HepG2 (cell line): ENCODE data around the gene WDSUB1. TPM values are rescaled to one million over a fixed set of nuclear protein-coding genes. Genes with fewer than 3 reads are reported as not detected.

Experiments used
- CTCF ChIP-seq: sonication (generic); formaldehyde crosslinking; IDR thresholded peaks from 2 replicates; pipeline ENCODE4 v1.5.0; 2020; ENCODE audit warnings: mild to moderate bottlenecking, missing genetic modification reagents, moderate library complexity
- HNRNPL ChIP-seq: fragments of 200-400 bp; formaldehyde crosslinking; IDR thresholded peaks from 2 replicates; pipeline ENCODE4 v1.6.1; 2017; ENCODE audit warnings: mild to moderate bottlenecking, low read depth, low read length
- JARID2 ChIP-seq: sonication (generic); formaldehyde crosslinking; IDR thresholded peaks from 2 replicates; pipeline ENCODE4 v1.8.1; 2023; ENCODE audit warnings: missing genetic modification reagents, inconsistent platforms; ENCODE audit not compliant: insufficient replicate concordance
- PATZ1 ChIP-seq: sonication (generic); formaldehyde crosslinking; IDR thresholded peaks from 2 replicates; pipeline ENCODE4 v1.4.0; 2020; ENCODE audit warnings: missing genetic modification reagents
- SETDB1 ChIP-seq: sonication (generic); formaldehyde crosslinking; IDR thresholded peaks from 2 replicates; pipeline ENCODE4 v1.5.1; 2020; ENCODE audit warnings: missing genetic modification reagents, mild to moderate bottlenecking, borderline replicate concordance
- TBX2 ChIP-seq: sonication (generic); formaldehyde crosslinking; IDR thresholded peaks from 2 replicates; pipeline ENCODE4 v1.5.0; 2020; ENCODE audit warnings: missing genetic modification reagents, mild to moderate bottlenecking, borderline replicate concordance
- TEAD3 ChIP-seq: optimal IDR thresholded peaks from 2 replicates; pipeline ENCODE3; 2016; ENCODE audit warnings: borderline replicate concordance
- TFDP1 ChIP-seq: IDR thresholded peaks from 2 replicates; pipeline ENCODE4 v1.6.1; 2016; ENCODE audit warnings: missing compliant biosample characterization, missing genetic modification reagents, borderline replicate concordance
- THRA ChIP-seq: sonication (generic); formaldehyde crosslinking; IDR thresholded peaks from 2 replicates; pipeline ENCODE4 v1.4.0; 2020; ENCODE audit warnings: missing genetic modification reagents, borderline replicate concordance
- TOPORS ChIP-seq: sonication (generic); formaldehyde crosslinking; IDR thresholded peaks from 2 replicates; pipeline ENCODE4 v1.8.0; 2023; ENCODE audit warnings: mild to moderate bottlenecking, missing genetic modification reagents
- TSC22D2 ChIP-seq: sonication (generic); formaldehyde crosslinking; IDR thresholded peaks from 2 replicates; pipeline ENCODE4 v1.5.1; 2020; ENCODE audit warnings: missing genetic modification reagents, mild to moderate bottlenecking, borderline replicate concordance
- ZBTB42 ChIP-seq: sonication (generic); formaldehyde crosslinking; IDR thresholded peaks from 2 replicates; pipeline ENCODE4 v1.5.0; 2020; ENCODE audit warnings: mild to moderate bottlenecking, missing genetic modification reagents
- ZNF234 ChIP-seq: sonication (generic); formaldehyde crosslinking; conservative IDR thresholded peaks from 2 replicates; pipeline ENCODE4 v1.5.1; 2020; ENCODE audit warnings: mild to moderate bottlenecking, missing genetic modification reagents
- ZNF276 ChIP-seq: sonication (generic); formaldehyde crosslinking; IDR thresholded peaks from 2 replicates; pipeline ENCODE4 v1.4.0; 2020; ENCODE audit warnings: mild to moderate bottlenecking, low read depth, missing genetic modification reagents
- ZNF329 ChIP-seq: sonication (generic); formaldehyde crosslinking; IDR thresholded peaks from 2 replicates; pipeline ENCODE4 v1.9.0; 2021; ENCODE audit warnings: low read depth, mild to moderate bottlenecking, missing genetic modification reagents
- ZNF672 ChIP-seq: sonication (generic); formaldehyde crosslinking; IDR thresholded peaks from 2 replicates; pipeline ENCODE4 v1.8.1; 2022; ENCODE audit warnings: missing genetic modification reagents
- ZNF737 ChIP-seq: sonication (generic); formaldehyde crosslinking; IDR thresholded peaks from 2 replicates; pipeline ENCODE4 v1.5.0; 2020; ENCODE audit warnings: missing genetic modification reagents, mild to moderate bottlenecking, borderline replicate concordance
- polyA plus RNA-seq, 8 experiments: library from polyadenylated mRNA; depleted of rRNA in 3 of 8; stranded (reverse) in 7 of 8; unstranded in 1 of 8; fragments of >200 nt; fragmentation: Illumina TruSeq in 4 of 8; extraction: Trizol in 4 of 8; gene quantifications; 2 replicates each; pipeline versions ENCODE4 v1.2.1 to v1.2.3, GENCODE V29; 2011 to 2016; ENCODE audit warnings: low read depth in 4 of 8, missing spikeins in 1 of 8, mixed read lengths in 1 of 8; ENCODE audit not compliant: insufficient read depth in 1 of 8
- total RNA-seq, 5 experiments: library from RNA; depleted of rRNA; stranded (reverse); fragments of >200 nt; fragmentation: Illumina TruSeq; extraction: Trizol; gene quantifications; 2 replicates each; pipeline ENCODE4 v1.2.3, GENCODE V29; 2016; ENCODE audit warnings: low read depth in 1 of 5

Gene WDSUB1
- total and polyA plus RNA-seq, 2 of the 13 experiments (the other 11 are each of a cell fraction or from before 2014, with no cell fraction given): 10.1 to 10.7 TPM

- TF ChIP-seq JARID2 (CRISPR knock-in tag) (no peak), ZNF329 (CRISPR knock-in tag) (no peak), PATZ1 (0 out of 2 replicates have a peak, but pooled peaks have one; percentile 32), TOPORS (peak; percentile 61; the same call in 1 of the 2 replicates), SETDB1 (CRISPR knock-in tag) (no peak), TSC22D2 (CRISPR knock-in tag) (no peak), THRA (CRISPR knock-in tag) (no peak), HNRNPL (no peak), ZNF234 (CRISPR knock-in tag) (no peak), ZBTB42 (CRISPR knock-in tag) (no peak), ZNF276 (CRISPR knock-in tag) (no peak), CTCF (CRISPR knock-in tag) (peak; percentile 56), TEAD3 (CRISPR knock-in tag) (peak; percentile 65), ZNF737 (CRISPR knock-in tag) (no peak), ZNF672 (CRISPR knock-in tag) (no peak), TFDP1 (no peak; the same call in 1 of the 2 replicates), TBX2 (CRISPR knock-in tag) (no peak)
These were observed 74.8 kb downstream of the WDSUB1 start (continued) for GRCh38 chr2:159211447-159212396.
